Keratinocyte (primary cell): ENCODE data around the gene CES2.

ENCODE experiments used
- CTCF ChIP-seq, 3 experiments: IDR thresholded peaks in 1 of 3; conservative IDR thresholded peaks in 1 of 3; optimal IDR thresholded peaks in 1 of 3; 2 replicates in 2 of 3; 3 replicates in 1 of 3; pipeline versions ENCODE3 to v1.5.1; 2011; ENCODE audit warnings: low read length in 3 of 3, mild to moderate bottlenecking in 3 of 3, moderate library complexity in 2 of 3, control low read depth in 1 of 3, inconsistent platforms in 1 of 3; ENCODE audit not compliant: insufficient read depth in 2 of 3; ENCODE audit errors: extremely low read depth in 1 of 3
- EZH2 ChIP-seq: IDR thresholded peaks from one replicate; pipeline ENCODE4 v1.6.1; 2012; ENCODE audit warnings: inconsistent platforms, mild to moderate bottlenecking, low read length, moderate library complexity

- TF ChIP-seq CTCF (optimal IDR thresholded peaks at IDR 0.05 in 1 of 3, IDR thresholded peaks at IDR 0.05 in 1 of 3, conservative IDR thresholded peaks at IDR 0.05 in 1 of 3; ENCODE audit: extremely low read depth in 1 of 3, insufficient read depth in 2 of 3, low read length in 3 of 3) (no peak), EZH2 (no peak)
These were observed 15.9 kb downstream of the CES2 start for GRCh38 chr16:66950971-66951790.
